ENCODE data around the gene PTPN21. TPM values are rescaled to one million over a fixed set of nuclear protein-coding genes. Genes with fewer than 3 reads are reported as not detected.

Gene PTPN21
- total and polyA plus RNA-seq, 2 experiments from 2014 or later = 12.0 to 16.7 TPM

- peaks cover 13% of the 10 kb centered on the region for H3K36me3 ChIP-seq
- no peak for DNase-seq (ENCODE audit: low read depth in 1 of 2, low spot score in 1 of 2)
Observed at GRCh38 chr14:88546621-88547385, 8.0 kb downstream of the PTPN21 start.

GRCh38 chr14:88545256-88545655 is 9.6 kb downstream of the PTPN21 start:
- H3K36me3 ChIP-seq = peaks cover 13% of the 10 kb centered on the region
- TF ChIP-seq CTCF (IDR thresholded peaks at IDR 0.05; ENCODE audit: low read depth, low read length) = no peak
- H3K9me3 ChIP-seq (ENCODE audit: low read depth) = no peaks in the 10 kb centered on the region
- H3K4me3 ChIP-seq = no peak overlapping the region
- no peak overlapping the region for H3K27ac ChIP-seq
- peaks cover 8% of the 10 kb centered on the region for H3K4me1 ChIP-seq (ENCODE audit: low read depth)
- H3K27me3 ChIP-seq = no peaks in the 10 kb centered on the region
- DNase-seq (ENCODE audit: low read depth in 1 of 2, low spot score in 1 of 2) = no peak

More at GRCh38 chr14:88546621-88547385, 8.0 kb downstream of the PTPN21 start:
- TF ChIP-seq CTCF (IDR thresholded peaks at IDR 0.05; ENCODE audit: low read depth, low read length) = no peak
- Histone ChIP-seq H3K27me3 (no peaks in the 10 kb centered on the region), H3K4me3 (no peak overlapping the region), H3K4me1 (ENCODE audit: low read depth) (peaks cover 8% of the 10 kb centered on the region), H3K9me3 (ENCODE audit: low read depth) (no peaks in the 10 kb centered on the region), H3K27ac (no peak overlapping the region)

- TF ChIP-seq CTCF (IDR thresholded peaks at IDR 0.05; ENCODE audit: low read depth, low read length) = no peak
- Histone ChIP-seq H3K4me3 (no peak overlapping the region), H3K4me1 (ENCODE audit: low read depth) (peaks cover 14% of the 10 kb centered on the region), H3K27ac (no peak overlapping the region), H3K36me3 (peaks cover 10% of the 10 kb centered on the region), H3K27me3 (no peaks in the 10 kb centered on the region), H3K9me3 (ENCODE audit: low read depth) (no peaks in the 10 kb centered on the region)
- no peak for DNase-seq (ENCODE audit: low read depth in 1 of 2, low spot score in 1 of 2)
Observed at GRCh38 chr14:88542857-88543795, 11.7 kb downstream of the PTPN21 start.

GRCh38 chr14:88541324-88541723 is 13.5 kb downstream of the PTPN21 start:
- TF ChIP-seq CTCF (IDR thresholded peaks at IDR 0.05; ENCODE audit: low read depth, low read length) = no peak
- Histone ChIP-seq H3K36me3 (peaks cover 4% of the 10 kb centered on the region), H3K9me3 (ENCODE audit: low read depth) (no peaks in the 10 kb centered on the region), H3K27me3 (no peaks in the 10 kb centered on the region), H3K4me1 (ENCODE audit: low read depth) (peaks cover 20% of the 10 kb centered on the region), H3K4me3 (no peak overlapping the region), H3K27ac (no peak overlapping the region)
- no peak for DNase-seq (ENCODE audit: low read depth in 1 of 2, low spot score in 1 of 2)

GRCh38 chr14:88535813-88536212 is 19.0 kb downstream of the PTPN21 start:
- H3K9me3 ChIP-seq (ENCODE audit: low read depth) = no peaks in the 10 kb centered on the region
- H3K36me3 ChIP-seq = no peaks in the 10 kb centered on the region
- peaks cover 24% of the 10 kb centered on the region for H3K4me1 ChIP-seq (ENCODE audit: low read depth)
- no peak for DNase-seq (ENCODE audit: low read depth in 1 of 2, low spot score in 1 of 2)
- TF ChIP-seq CTCF (IDR thresholded peaks at IDR 0.05; ENCODE audit: low read depth, low read length) = no peak
- no peak overlapping the region for H3K4me3 ChIP-seq
- H3K27me3 ChIP-seq = no peaks in the 10 kb centered on the region
- peak overlapping the region; percentile 64 for H3K27ac ChIP-seq

Data from cardiac muscle cell (in vitro differentiated cells and primary cell).